ELF-1 (cell line): ENCODE results near the gene NIT2.
"Not testable (repeated sequence)": the region's sequence is repeated elsewhere in the genome, so short reads cannot be mapped to it uniquely, and the experiment has no call there.

Experiments used
- DNase-seq: peaks from one replicate; pipeline ENCODE4 v3.0.0-alpha.2; 2016; ENCODE audit warnings: low read depth, low spot score

NIT2 gene

GRCh38 chr3:100338911-100339310 lies 4.4 kb downstream of the NIT2 start:
- DNase-seq = no peak

GRCh38 chr3:100339786-100340185 lies 5.2 kb downstream of the NIT2 start:
- no peak for DNase-seq

- no peak for DNase-seq
These were observed 6.0 kb downstream of the NIT2 start for GRCh38 chr3:100340527-100340926.

- DNase-seq = no peak
These were observed 14.2 kb downstream of the NIT2 start for GRCh38 chr3:100348727-100349126.

GRCh38 chr3:100351770-100352169 lies 17.2 kb downstream of the NIT2 start:
- DNase-seq = not testable (repeated sequence)

- no peak for DNase-seq
These were observed 18.0 kb downstream of the NIT2 start for GRCh38 chr3:100352296-100353231.

GRCh38 chr3:100354850-100355249 lies 20.3 kb downstream of the NIT2 start:
- no peak for DNase-seq

GRCh38 chr3:100358413-100358812 lies 23.9 kb downstream of the NIT2 start:
- no peak for DNase-seq

- DNase-seq = no peak
These were observed 24.5 kb downstream of the NIT2 start for GRCh38 chr3:100359035-100359434.

GRCh38 chr3:100360757-100361496 lies 26.4 kb downstream of the NIT2 start:
- DNase-seq = no peak

GRCh38 chr3:100361897-100362296 lies 27.3 kb downstream of the NIT2 start:
- no peak for DNase-seq

GRCh38 chr3:100364421-100364820 lies 29.9 kb downstream of the NIT2 start:
- DNase-seq = no peak

GRCh38 chr3:100366424-100366823 lies 31.9 kb downstream of the NIT2 start:
- no peak for DNase-seq

- DNase-seq = no peak
These were observed 33.9 kb downstream of the NIT2 start for GRCh38 chr3:100368441-100368840.

- DNase-seq = no peak
These were observed 36.2 kb downstream of the NIT2 start for GRCh38 chr3:100370756-100371155.

- no peak for DNase-seq
These were observed 40.0 kb downstream of the NIT2 start for GRCh38 chr3:100374521-100374920.

GRCh38 chr3:100376301-100376700 lies 41.7 kb downstream of the NIT2 start:
- no peak for DNase-seq

- no peak for DNase-seq
These were observed 50.4 kb downstream of the NIT2 start for GRCh38 chr3:100384733-100385525.

GRCh38 chr3:100386437-100387074 lies 52.0 kb downstream of the NIT2 start:
- no peak for DNase-seq

- no peak for DNase-seq
These were observed 54.5 kb downstream of the NIT2 start for GRCh38 chr3:100389025-100389424.

GRCh38 chr3:100395679-100396431 lies 61.3 kb downstream of the NIT2 start:
- DNase-seq = no peak
